ENCODE measurements around the gene C10orf90.

- TF ChIP-seq POLR2A (IDR thresholded peaks at IDR 0.05; ENCODE audit: extremely low read depth, insufficient read length) (no peak), MYC (IDR thresholded peaks at IDR 0.05; ENCODE audit: low read depth, low read length) (no peak), MAX (IDR thresholded peaks at IDR 0.05; ENCODE audit: low read depth, low read length) (no peak)
- TF ChIP-seq, protein P1, sequence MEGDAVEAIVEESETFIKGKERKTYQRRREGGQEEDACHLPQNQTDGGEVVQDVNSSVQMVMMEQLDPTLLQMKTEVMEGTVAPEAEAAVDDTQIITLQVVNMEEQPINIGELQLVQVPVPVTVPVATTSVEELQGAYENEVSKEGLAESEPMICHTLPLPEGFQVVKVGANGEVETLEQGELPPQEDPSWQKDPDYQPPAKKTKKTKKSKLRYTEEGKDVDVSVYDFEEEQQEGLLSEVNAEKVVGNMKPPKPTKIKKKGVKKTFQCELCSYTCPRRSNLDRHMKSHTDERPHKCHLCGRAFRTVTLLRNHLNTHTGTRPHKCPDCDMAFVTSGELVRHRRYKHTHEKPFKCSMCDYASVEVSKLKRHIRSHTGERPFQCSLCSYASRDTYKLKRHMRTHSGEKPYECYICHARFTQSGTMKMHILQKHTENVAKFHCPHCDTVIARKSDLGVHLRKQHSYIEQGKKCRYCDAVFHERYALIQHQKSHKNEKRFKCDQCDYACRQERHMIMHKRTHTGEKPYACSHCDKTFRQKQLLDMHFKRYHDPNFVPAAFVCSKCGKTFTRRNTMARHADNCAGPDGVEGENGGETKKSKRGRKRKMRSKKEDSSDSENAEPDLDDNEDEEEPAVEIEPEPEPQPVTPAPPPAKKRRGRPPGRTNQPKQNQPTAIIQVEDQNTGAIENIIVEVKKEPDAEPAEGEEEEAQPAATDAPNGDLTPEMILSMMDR (IDR thresholded peaks at IDR 0.05; ENCODE audit: low read depth, low read length), result no peak
Measured at GRCh38 chr10:126686268-126686667, 15.8 kb upstream of the C10orf90 start.
